H9 (cell line): Measurements from ENCODE around the gene PMEL. TPM values are rescaled to one million over a fixed set of nuclear protein-coding genes. Genes with fewer than 3 reads are reported as not detected.

ENCODE experiments used
- DNase-seq: peaks from one replicate; pipeline ENCODE4 v3.0.0-alpha.2; 2017
- H2AFZ ChIP-seq: one replicate; pipeline ENCODE4 v1.6.1; 2013; ENCODE audit warnings: mild to moderate bottlenecking, low read length, control low read depth, moderate library complexity
- H2AK5ac ChIP-seq: 2 replicates; pipeline ENCODE4 v1.6.1; 2013; ENCODE audit warnings: low read length, control low read depth, mixed read lengths; ENCODE audit not compliant: insufficient read length
- H2BK120ac ChIP-seq: one replicate; pipeline ENCODE4 v1.6.1; 2013; ENCODE audit warnings: low read depth, mild to moderate bottlenecking, low read length, control low read depth, inconsistent platforms; ENCODE audit not compliant: poor library complexity, severe bottlenecking
- H2BK12ac ChIP-seq: 2 replicates; pipeline ENCODE4 v1.6.1; 2013; ENCODE audit warnings: low read length, control low read depth, mixed read lengths, low read depth; ENCODE audit not compliant: insufficient read length
- H2BK15ac ChIP-seq: 2 replicates; pipeline ENCODE4 v1.6.1; 2013; ENCODE audit warnings: low read depth, low read length, control low read depth
- H2BK20ac ChIP-seq: one replicate; pipeline ENCODE4 v1.6.1; 2013; ENCODE audit warnings: low read depth, mild to moderate bottlenecking, low read length, control low read depth, inconsistent platforms; ENCODE audit not compliant: poor library complexity, severe bottlenecking
- H2BK5ac ChIP-seq: 2 replicates; pipeline ENCODE4 v1.6.1; 2013; ENCODE audit warnings: low read length, control low read depth, mixed read lengths; ENCODE audit not compliant: insufficient read length
- H3K14ac ChIP-seq: 2 replicates; pipeline ENCODE4 v1.6.1; 2013; ENCODE audit warnings: low read length, control low read depth; ENCODE audit not compliant: insufficient read depth
- H3K18ac ChIP-seq: 2 replicates; pipeline ENCODE4 v1.6.1; 2013; ENCODE audit warnings: low read depth, mild to moderate bottlenecking, mixed read lengths, low read length, control low read depth; ENCODE audit not compliant: insufficient read length
- H3K23ac ChIP-seq: 2 replicates; pipeline ENCODE4 v1.6.1; 2013; ENCODE audit warnings: low read length, control low read depth, mixed read lengths, low read depth; ENCODE audit not compliant: insufficient read length
- H3K23me2 ChIP-seq: 2 replicates; pipeline ENCODE4 v1.6.1; 2013; ENCODE audit warnings: low read depth, mild to moderate bottlenecking, mixed read lengths, low read length, control low read depth; ENCODE audit not compliant: insufficient read length, poor library complexity, severe bottlenecking
- H3K27ac ChIP-seq: 2 replicates; pipeline ENCODE4 v1.5.1; 2013; ENCODE audit warnings: low read length, control low read depth, mixed read lengths, low read depth; ENCODE audit not compliant: insufficient read length
- H3K27me3 ChIP-seq: 2 replicates; pipeline ENCODE4 v1.6.1; 2013; ENCODE audit warnings: low read length, control low read depth, inconsistent platforms; ENCODE audit not compliant: insufficient read depth
- H3K4ac ChIP-seq: 2 replicates; pipeline ENCODE4 v1.6.1; 2013; ENCODE audit warnings: low read depth, mild to moderate bottlenecking, control low read depth, inconsistent platforms, low read length, moderate library complexity
- H3K4me1 ChIP-seq: 2 replicates; pipeline ENCODE4 v1.6.1; 2013; ENCODE audit warnings: low read length, control low read depth, inconsistent platforms; ENCODE audit not compliant: insufficient read depth
- H3K4me2 ChIP-seq: 2 replicates; pipeline ENCODE4 v1.6.1; 2013; ENCODE audit warnings: low read length, control low read depth, mixed read lengths; ENCODE audit not compliant: insufficient read length, insufficient read depth
- H3K56ac ChIP-seq: 2 replicates; pipeline ENCODE4 v1.6.1; 2013; ENCODE audit warnings: low read depth, mild to moderate bottlenecking, mixed read lengths, low read length, control low read depth; ENCODE audit not compliant: insufficient read length
- H3K79me1 ChIP-seq: 2 replicates; pipeline ENCODE4 v1.6.1; 2013; ENCODE audit warnings: low read depth, mild to moderate bottlenecking, moderate library complexity, low read length, control low read depth, inconsistent platforms; ENCODE audit not compliant: insufficient read depth, poor library complexity, severe bottlenecking
- H3K79me2 ChIP-seq: 2 replicates; pipeline ENCODE4 v1.6.1; 2013; ENCODE audit warnings: low read length, control low read depth, inconsistent platforms; ENCODE audit not compliant: insufficient read depth
- H3K9ac ChIP-seq: 2 replicates; pipeline ENCODE4 v1.6.1; 2013; ENCODE audit warnings: low read length, control low read depth, mixed read lengths; ENCODE audit not compliant: insufficient read length; ENCODE audit errors: extremely low read depth
- H3K9me3 ChIP-seq: one replicate; pipeline ENCODE4 v1.6.1; 2013; ENCODE audit warnings: low read depth, low read length, inconsistent platforms; ENCODE audit not compliant: control insufficient read depth
- H3T11ph ChIP-seq: one replicate; pipeline ENCODE4 v1.6.1; 2013; ENCODE audit warnings: mild to moderate bottlenecking, low read length, control low read depth, inconsistent platforms
- H4K20me1 ChIP-seq: one replicate; pipeline ENCODE4 v1.6.1; 2013; ENCODE audit not compliant: control insufficient read depth, insufficient read length, insufficient read depth
- H4K5ac ChIP-seq: 2 replicates; pipeline ENCODE4 v1.6.1; 2013; ENCODE audit warnings: low read depth, mild to moderate bottlenecking, mixed read lengths, low read length, control low read depth; ENCODE audit not compliant: insufficient read length
- H4K8ac ChIP-seq: replicated peaks from 2 replicates; pipeline ENCODE4 v1.6.1; 2013; ENCODE audit warnings: low read length, control low read depth, mixed read lengths, low read depth; ENCODE audit not compliant: insufficient read length
- H4K91ac ChIP-seq: 2 replicates; pipeline ENCODE4 v1.6.1; 2013; ENCODE audit warnings: low read depth, mild to moderate bottlenecking, moderate library complexity, mixed read lengths, low read length, control low read depth; ENCODE audit not compliant: insufficient read length
- H3K27ac Mint-ChIP-seq, 3 experiments: 2 replicates in 2 of 3; 3 replicates in 1 of 3; pipeline ENCODE4 v1.8.0; 2020 to 2021; ENCODE audit warnings: mixed read lengths in 3 of 3, mild to moderate bottlenecking in 1 of 3, moderate library complexity in 1 of 3
- H3K27me3 Mint-ChIP-seq: 2 replicates; pipeline ENCODE4 v1.8.0; 2021; ENCODE audit warnings: low read depth, mild to moderate bottlenecking, moderate library complexity, mixed read lengths
- H3K36me3 Mint-ChIP-seq, 3 experiments: 2 replicates in 2 of 3; 3 replicates in 1 of 3; pipeline ENCODE4 v1.8.0; 2020 to 2021; ENCODE audit warnings: low read depth in 3 of 3, mixed read lengths in 3 of 3; ENCODE audit not compliant: insufficient read depth in 1 of 3
- H3K4me1 Mint-ChIP-seq, 2 experiments: 2 replicates each; pipeline ENCODE4 v1.8.0; 2020; ENCODE audit warnings: mixed read lengths in 2 of 2
- H3K4me3 Mint-ChIP-seq, 2 experiments: 2 replicates in 1 of 2; 3 replicates in 1 of 2; pipeline ENCODE4 v1.8.0; 2020 to 2021; ENCODE audit warnings: mild to moderate bottlenecking in 2 of 2, mixed read lengths in 2 of 2, moderate library complexity in 1 of 2
- H3K9me3 Mint-ChIP-seq, 2 experiments: 2 replicates in 1 of 2; 3 replicates in 1 of 2; pipeline ENCODE4 v1.8.0; 2020; ENCODE audit warnings: mild to moderate bottlenecking in 2 of 2, mixed read lengths in 2 of 2, moderate library complexity in 1 of 2
- WGBS: extraction: QIAGEN DNeasy Blood & Tissue Kit; methylation state at CpG from one replicate; pipeline ENCODE4 v1.1.7; 2013; ENCODE audit warnings: missing lambda C conversion rate, low lambda C conversion rate, mixed read lengths; ENCODE audit not compliant: insufficient read length; ENCODE audit errors: extremely low coverage; 5-methylcytosine and 5-hydroxymethylcytosine counted together
- total RNA-seq: library from RNA; stranded (reverse); gene quantifications from 2 replicates; pipeline ENCODE4 v1.2.1, GENCODE V29; 2021
- TF ChIP-seq, protein P1 (sequence below): fragments of 200-600 bp; sonication (generic); conservative IDR thresholded peaks from 3 replicates; pipeline ENCODE4 v1.8.0; 2021; ENCODE audit warnings: antibody characterized with exemption, mild to moderate bottlenecking

The PMEL gene
- total RNA-seq, 1 experiment from 2014 or later = 72.6 TPM

DNA sequence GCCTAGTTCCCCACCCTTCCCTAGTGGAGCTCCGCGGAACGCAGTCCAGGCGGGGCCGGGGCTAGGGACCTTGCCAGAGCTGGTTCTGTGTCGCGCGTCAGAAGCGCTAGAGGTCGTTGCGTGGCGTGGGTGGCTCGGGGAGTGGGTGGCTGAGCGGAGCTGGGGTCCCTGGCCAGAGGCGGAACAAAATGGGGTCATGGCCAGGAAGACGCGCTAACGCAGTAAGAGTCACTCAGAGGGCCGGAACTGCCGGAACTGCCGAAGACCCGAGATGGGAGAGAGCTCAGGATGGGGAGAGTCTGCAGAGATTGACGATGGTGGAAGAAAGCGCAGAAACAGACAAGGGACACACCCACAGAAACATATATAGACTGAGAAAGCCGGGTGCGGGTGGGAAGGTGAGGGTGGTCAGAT is 30.1 kb downstream of the PMEL start:
- Histone ChIP-seq H3T11ph (no peak overlapping the region), H3K18ac (no peak overlapping the region), H3K27me3 (peaks cover 4% of the 10 kb centered on the region; the same call in 1 of the 2 replicates), H3K4me2 (no peak overlapping the region), H3K14ac (no peak overlapping the region), H3K23me2 (peaks cover 15% of the 10 kb centered on the region), H3K4me1 (peaks cover 3% of the 10 kb centered on the region; the same call in 1 of the 2 replicates), H4K20me1 (no peaks in the 10 kb centered on the region), H2BK20ac (no peak overlapping the region), H3K79me2 (no peaks in the 10 kb centered on the region), H4K91ac (no peak overlapping the region), H2AFZ (no peak overlapping the region), H3K23ac (no peak overlapping the region), H2BK120ac (no peak overlapping the region), H3K9ac (no peak overlapping the region), H4K8ac (no peak overlapping the region), H2AK5ac (no peak overlapping the region), H3K4ac (no peak overlapping the region), H4K5ac (no peak overlapping the region), H2BK15ac (no peak overlapping the region), H2BK5ac (no peak overlapping the region), H3K9me3 (no peaks in the 10 kb centered on the region), H3K79me1 (no peaks in the 10 kb centered on the region), H3K27ac (no peak overlapping the region), H3K56ac (no peak overlapping the region), H2BK12ac (no peak overlapping the region)
- peaks cover 27 to 29% of the 10 kb centered on the region in 2 experiments for H3K4me1 Mint-ChIP-seq
- no CpG with 5 or more reads among the region's 26 CpGs for WGBS
- H3K9me3 Mint-ChIP-seq = no peaks in the 10 kb centered on the region; a peak in 1 of 5 replicates
- H3K27ac Mint-ChIP-seq = peak overlapping the region in 1 of 3 experiments; percentile 59; a peak in 1 of 7 replicates
- H3K36me3 Mint-ChIP-seq = no peaks in the 10 kb centered on the region; a peak in 1 of 7 replicates
- H3K27me3 Mint-ChIP-seq = peaks cover 32% of the 10 kb centered on the region
- DNase-seq = peak; percentile 44
- no peak overlapping the region for H3K4me3 Mint-ChIP-seq
- TF ChIP-seq, protein P1, sequence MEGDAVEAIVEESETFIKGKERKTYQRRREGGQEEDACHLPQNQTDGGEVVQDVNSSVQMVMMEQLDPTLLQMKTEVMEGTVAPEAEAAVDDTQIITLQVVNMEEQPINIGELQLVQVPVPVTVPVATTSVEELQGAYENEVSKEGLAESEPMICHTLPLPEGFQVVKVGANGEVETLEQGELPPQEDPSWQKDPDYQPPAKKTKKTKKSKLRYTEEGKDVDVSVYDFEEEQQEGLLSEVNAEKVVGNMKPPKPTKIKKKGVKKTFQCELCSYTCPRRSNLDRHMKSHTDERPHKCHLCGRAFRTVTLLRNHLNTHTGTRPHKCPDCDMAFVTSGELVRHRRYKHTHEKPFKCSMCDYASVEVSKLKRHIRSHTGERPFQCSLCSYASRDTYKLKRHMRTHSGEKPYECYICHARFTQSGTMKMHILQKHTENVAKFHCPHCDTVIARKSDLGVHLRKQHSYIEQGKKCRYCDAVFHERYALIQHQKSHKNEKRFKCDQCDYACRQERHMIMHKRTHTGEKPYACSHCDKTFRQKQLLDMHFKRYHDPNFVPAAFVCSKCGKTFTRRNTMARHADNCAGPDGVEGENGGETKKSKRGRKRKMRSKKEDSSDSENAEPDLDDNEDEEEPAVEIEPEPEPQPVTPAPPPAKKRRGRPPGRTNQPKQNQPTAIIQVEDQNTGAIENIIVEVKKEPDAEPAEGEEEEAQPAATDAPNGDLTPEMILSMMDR = no peak
